ENCODE data around the gene ALLC.

The ALLC gene

DNA sequence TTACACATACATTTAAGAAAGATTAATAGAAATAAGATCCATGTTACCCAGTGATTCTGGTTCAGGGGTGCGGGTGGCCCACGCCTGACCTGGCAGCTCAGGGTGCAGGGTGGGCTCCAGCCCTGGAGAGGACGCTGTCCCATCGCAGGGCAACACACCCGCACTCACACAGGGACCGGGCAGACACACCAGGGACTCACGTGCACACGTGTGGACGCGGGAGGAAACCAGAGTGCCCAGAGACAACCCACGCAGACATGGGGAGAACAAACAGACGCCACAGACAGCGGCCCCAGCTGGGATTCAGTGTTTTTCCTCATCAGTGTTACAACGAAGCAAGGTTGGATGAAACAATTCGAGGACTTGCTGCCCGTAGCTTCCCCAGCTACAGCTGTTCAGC, 8.4 kb upstream of the ALLC start:
- H3K27me3 ChIP-seq (ENCODE audit: control insufficient read depth, low read length) = no peaks in the 10 kb centered on the region
- no peaks in the 10 kb centered on the region for H3K9me2 ChIP-seq (replicated peaks; ENCODE audit: control insufficient read depth, low read length)
- H3K79me2 ChIP-seq (ENCODE audit: control insufficient read depth, low read length) = no peaks in the 10 kb centered on the region
- H3K4me2 ChIP-seq (ENCODE audit: low read length) = no peak overlapping the region
- H3K27ac ChIP-seq (ENCODE audit: low read depth, low read length) = no peak overlapping the region
- no peaks in the 10 kb centered on the region for H3F3A ChIP-seq (ENCODE audit: control insufficient read depth, insufficient read depth)
- H3K4me1 ChIP-seq (ENCODE audit: control insufficient read depth, low read length) = peaks cover 33% of the 10 kb centered on the region
- H3K4me3 ChIP-seq (ENCODE audit: low read length) = no peak overlapping the region
- TF ChIP-seq, protein P1, sequence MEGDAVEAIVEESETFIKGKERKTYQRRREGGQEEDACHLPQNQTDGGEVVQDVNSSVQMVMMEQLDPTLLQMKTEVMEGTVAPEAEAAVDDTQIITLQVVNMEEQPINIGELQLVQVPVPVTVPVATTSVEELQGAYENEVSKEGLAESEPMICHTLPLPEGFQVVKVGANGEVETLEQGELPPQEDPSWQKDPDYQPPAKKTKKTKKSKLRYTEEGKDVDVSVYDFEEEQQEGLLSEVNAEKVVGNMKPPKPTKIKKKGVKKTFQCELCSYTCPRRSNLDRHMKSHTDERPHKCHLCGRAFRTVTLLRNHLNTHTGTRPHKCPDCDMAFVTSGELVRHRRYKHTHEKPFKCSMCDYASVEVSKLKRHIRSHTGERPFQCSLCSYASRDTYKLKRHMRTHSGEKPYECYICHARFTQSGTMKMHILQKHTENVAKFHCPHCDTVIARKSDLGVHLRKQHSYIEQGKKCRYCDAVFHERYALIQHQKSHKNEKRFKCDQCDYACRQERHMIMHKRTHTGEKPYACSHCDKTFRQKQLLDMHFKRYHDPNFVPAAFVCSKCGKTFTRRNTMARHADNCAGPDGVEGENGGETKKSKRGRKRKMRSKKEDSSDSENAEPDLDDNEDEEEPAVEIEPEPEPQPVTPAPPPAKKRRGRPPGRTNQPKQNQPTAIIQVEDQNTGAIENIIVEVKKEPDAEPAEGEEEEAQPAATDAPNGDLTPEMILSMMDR (IDR thresholded peaks at IDR 0.05; ENCODE audit: low read depth, low read length, poor library complexity, severe bottlenecking) = no peak
- TF ChIP-seq EZH2phosphoT487 (IDR thresholded peaks at IDR 0.05; ENCODE audit: borderline replicate concordance, low read length) = no peak
- H3K9me3 ChIP-seq (ENCODE audit: control insufficient read depth, insufficient read depth, low read length) = no peaks in the 10 kb centered on the region
- no peaks in the 10 kb centered on the region for H3K36me3 ChIP-seq (ENCODE audit: control insufficient read depth, low read length)
- no peaks in the 10 kb centered on the region for H4K20me1 ChIP-seq (ENCODE audit: control insufficient read depth, insufficient read depth, low read depth, low read length)

DNA sequence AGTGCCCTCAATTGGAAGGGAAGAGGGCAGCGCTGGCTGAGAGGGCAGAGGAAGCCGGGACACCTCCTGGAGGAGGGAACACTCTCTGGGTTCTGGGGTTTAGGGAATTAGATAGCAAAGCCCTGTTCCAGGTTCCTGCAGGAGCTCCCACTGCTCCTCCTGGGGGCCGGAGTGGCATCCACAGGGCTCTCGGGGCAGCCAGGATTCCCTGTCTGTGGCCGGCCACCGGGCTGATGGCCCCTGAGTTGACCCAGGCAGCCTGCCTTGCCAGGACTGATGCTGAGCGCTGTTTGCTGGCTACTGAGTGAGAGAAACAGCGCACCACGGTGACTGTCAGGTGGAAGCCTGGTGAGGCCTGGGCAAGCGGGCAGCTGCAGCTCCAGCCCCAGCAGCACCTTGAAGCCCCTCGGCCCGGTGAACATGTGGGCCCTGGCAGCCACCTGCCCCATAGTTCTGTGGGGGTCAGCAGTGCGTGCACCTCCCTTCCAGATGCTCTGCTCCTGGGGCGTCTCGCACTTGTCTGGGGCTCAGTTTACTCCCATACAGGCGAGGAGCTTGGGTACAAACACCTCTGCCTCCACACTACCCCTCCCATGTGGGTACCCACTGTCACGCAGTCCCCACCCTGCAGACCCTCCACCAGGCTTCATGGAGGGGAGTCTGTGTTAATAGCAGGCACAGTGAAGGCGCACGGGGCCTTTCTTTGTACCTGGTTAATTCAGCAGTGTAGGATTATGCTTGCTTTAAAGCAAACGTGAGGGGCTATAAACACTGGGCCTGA, 7.7 kb upstream of the ALLC start:
- H3K4me1 ChIP-seq (ENCODE audit: control insufficient read depth, low read length) = peaks cover 33% of the 10 kb centered on the region
- H3K9me2 ChIP-seq (replicated peaks; ENCODE audit: control insufficient read depth, low read length) = no peaks in the 10 kb centered on the region
- H4K20me1 ChIP-seq (ENCODE audit: control insufficient read depth, insufficient read depth, low read depth, low read length) = no peaks in the 10 kb centered on the region
- no peaks in the 10 kb centered on the region for H3K36me3 ChIP-seq (ENCODE audit: control insufficient read depth, low read length)
- no peak overlapping the region for H3K27ac ChIP-seq (ENCODE audit: low read depth, low read length)
- H3K27me3 ChIP-seq (ENCODE audit: control insufficient read depth, low read length) = no peaks in the 10 kb centered on the region
- H3F3A ChIP-seq (ENCODE audit: control insufficient read depth, insufficient read depth) = no peaks in the 10 kb centered on the region
- peak overlapping the region; percentile 42 for H3K4me2 ChIP-seq (ENCODE audit: low read length)
- no peaks in the 10 kb centered on the region for H3K9me3 ChIP-seq (ENCODE audit: control insufficient read depth, insufficient read depth, low read length)
- TF ChIP-seq, protein P1 (IDR thresholded peaks at IDR 0.05; ENCODE audit: low read depth, low read length, poor library complexity, severe bottlenecking) = no peak
- no peak for TF ChIP-seq EZH2phosphoT487 (IDR thresholded peaks at IDR 0.05; ENCODE audit: borderline replicate concordance, low read length)
- no peaks in the 10 kb centered on the region for H3K79me2 ChIP-seq (ENCODE audit: control insufficient read depth, low read length)
- H3K4me3 ChIP-seq (ENCODE audit: low read length) = no peak overlapping the region; the same call in 1 of the 2 replicates

DNA sequence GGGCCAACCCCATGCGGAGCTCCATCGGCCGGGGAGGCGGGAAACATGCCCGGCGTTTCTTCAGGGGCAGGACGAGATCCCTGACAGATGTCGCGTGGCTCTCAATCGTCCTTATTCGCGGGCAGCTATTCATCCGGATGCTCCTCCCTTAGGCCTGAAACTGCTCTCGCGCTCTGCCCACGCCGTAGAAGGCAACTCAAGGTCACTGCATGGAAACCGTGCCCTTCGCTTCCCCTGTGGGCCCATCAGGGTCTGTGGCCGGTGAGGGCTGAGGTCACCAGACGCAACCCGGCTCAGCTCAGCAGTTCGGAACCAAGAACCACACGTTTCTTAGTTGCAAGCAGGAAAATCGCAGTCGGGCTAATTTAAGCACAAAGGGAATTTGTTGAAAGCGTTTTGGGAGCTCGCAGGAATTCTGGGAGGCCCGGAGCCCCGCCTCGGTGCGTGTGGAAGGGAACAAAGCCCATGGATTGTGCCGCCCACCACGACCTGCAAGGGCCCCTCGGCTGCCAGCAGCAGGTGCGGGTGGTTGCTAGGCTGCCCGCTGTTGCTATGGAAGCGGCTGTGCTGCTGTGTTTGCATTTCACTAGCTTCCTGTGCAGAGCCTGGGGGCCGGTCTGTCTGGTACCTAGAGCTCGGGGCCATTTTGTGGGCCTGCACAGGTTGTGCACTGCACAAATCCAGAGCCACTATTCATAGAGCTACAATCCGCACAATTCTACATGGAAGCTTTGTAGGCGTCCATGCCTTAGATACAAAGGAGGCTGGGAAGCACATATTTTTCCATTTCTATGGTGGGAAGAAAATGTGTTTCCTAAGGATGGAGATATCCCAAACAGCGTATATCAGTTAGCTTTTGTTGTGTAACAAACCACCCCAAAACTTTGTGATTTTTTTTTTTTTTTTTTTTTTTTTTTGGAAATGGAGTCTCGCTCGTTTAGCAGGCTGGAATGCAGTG, 6.0 kb upstream of the ALLC start:
- Histone ChIP-seq H3K27ac (ENCODE audit: low read depth, low read length) (peak overlapping the region; percentile 69), H4K20me1 (ENCODE audit: control insufficient read depth, insufficient read depth, low read depth, low read length) (no peaks in the 10 kb centered on the region), H3K4me2 (ENCODE audit: low read length) (peak overlapping the region; percentile 90)

More for the DNA sequence above, 6.0 kb upstream of the ALLC start:
- Histone ChIP-seq H3K27me3 (ENCODE audit: control insufficient read depth, low read length) (no peaks in the 10 kb centered on the region), H3K4me1 (ENCODE audit: control insufficient read depth, low read length) (peaks cover 29% of the 10 kb centered on the region), H3K9me3 (ENCODE audit: control insufficient read depth, insufficient read depth, low read length) (no peaks in the 10 kb centered on the region), H3K36me3 (ENCODE audit: control insufficient read depth, low read length) (no peaks in the 10 kb centered on the region), H3K9me2 (replicated peaks; ENCODE audit: control insufficient read depth, low read length) (no peaks in the 10 kb centered on the region), H3K4me3 (ENCODE audit: low read length) (peak overlapping the region; percentile 72), H3K79me2 (ENCODE audit: control insufficient read depth, low read length) (no peaks in the 10 kb centered on the region), H3F3A (ENCODE audit: control insufficient read depth, insufficient read depth) (no peaks in the 10 kb centered on the region)
- TF ChIP-seq, protein P1 (IDR thresholded peaks at IDR 0.05; ENCODE audit: low read depth, low read length, poor library complexity, severe bottlenecking) = no peak
- no peak for TF ChIP-seq EZH2phosphoT487 (IDR thresholded peaks at IDR 0.05; ENCODE audit: borderline replicate concordance, low read length)
